Measurements from ENCODE around the gene NCOA5. TPM values are rescaled to one million over a fixed set of nuclear protein-coding genes. Genes with fewer than 3 reads are reported as not detected.
A peak's percentile ranks its signal among the peaks of the same experiment; 100 is the strongest.

The NCOA5 gene
- 15.5 TPM for polyA plus RNA-seq (2013, experiment 1 of 2)
- polyA plus RNA-seq (2013, experiment 2 of 2): 15.9 TPM

GRCh38 chr20:46089417-46090388 lies at the start of gene NCOA5:
TSS of gene NCOA5 (minus strand) at chr20:46089962. CDS start at chr20:46079424, 10,538 bp downstream.
- H3K4ac ChIP-seq (ENCODE audit: low read length): no peak within 1 kb of the TSS
- H2BK5ac ChIP-seq (ENCODE audit: low read length): peak within 1 kb of the TSS; percentile 97
- H2AFZ ChIP-seq (ENCODE audit: low read length): peak within 1 kb of the TSS; percentile 96
- peak; percentile 92 for DNase-seq (ENCODE audit: low spot score)
- H2AK5ac ChIP-seq (ENCODE audit: low read depth, low read length): peak within 1 kb of the TSS; percentile 82
- peak within 1 kb of the TSS; percentile 88 to 94 for H3K4me3 ChIP-seq (ENCODE audit: low read length in 2 of 2)
- peak within 1 kb of the TSS; percentile 95 for H3K23ac ChIP-seq (ENCODE audit: low read depth, low read length, poor library complexity)
- peak within 1 kb of the TSS; percentile 100 for H3K18ac ChIP-seq (ENCODE audit: low read length)
- H3K79me1 ChIP-seq (ENCODE audit: low read depth, low read length): peaks cover 4% of the 10 kb centered on the region
- H4K8ac ChIP-seq (ENCODE audit: low read depth, low read length): no peak within 1 kb of the TSS
- H3K14ac ChIP-seq (ENCODE audit: low read length): peak within 1 kb of the TSS; percentile 39
- peak within 1 kb of the TSS; percentile 31 for H2BK15ac ChIP-seq (ENCODE audit: low read length)
- peak within 1 kb of the TSS; percentile 71 for H3K4me2 ChIP-seq (ENCODE audit: insufficient read depth, low read length, poor library complexity, severe bottlenecking)
- peak within 1 kb of the TSS; percentile 87 for H2BK120ac ChIP-seq (ENCODE audit: low read depth, low read length)
- H3K9me3 ChIP-seq (replicated peaks in 1 of 2; ENCODE audit: control insufficient read depth in 2 of 2, insufficient read depth in 1 of 2, low read depth in 1 of 2, low read length in 2 of 2): no peaks in the 10 kb centered on the region
- H4K91ac ChIP-seq (ENCODE audit: low read depth, low read length, poor library complexity): peak within 1 kb of the TSS; percentile 81
- no CpG with 5 or more reads among the region's 100 CpGs for WGBS, 2 donors (ENCODE audit: extremely low coverage in 2 of 2, insufficient read length in 2 of 2, insufficient replicate concordance in 1 of 2)
- H3K27me3 ChIP-seq (ENCODE audit: control insufficient read depth in 3 of 3, insufficient read depth in 3 of 3, low read depth in 1 of 3, low read length in 3 of 3): no peaks in the 10 kb centered on the region
- H3K36me3 ChIP-seq (replicated peaks in 1 of 2; ENCODE audit: control insufficient read depth in 2 of 2, insufficient read depth in 2 of 2, low read length in 2 of 2): peaks cover 0 to 7% of the 10 kb centered on the region in 2 donors
- no peak within 1 kb of the TSS for H2BK12ac ChIP-seq (ENCODE audit: low read length)
- H3K27ac ChIP-seq (replicated peaks; ENCODE audit: low read length): peak within 1 kb of the TSS; percentile 92
- peak within 1 kb of the TSS; percentile 96 for H3K9ac ChIP-seq (ENCODE audit: low read depth, low read length, poor library complexity)
- H3K4me1 ChIP-seq (ENCODE audit: control insufficient read depth in 2 of 2, insufficient read depth in 1 of 2, low read depth in 1 of 2, low read length in 2 of 2): peaks cover 4 to 17% of the 10 kb centered on the region in 2 donors

GRCh38 chr20:46139266-46139889 lies 49.6 kb upstream of the NCOA5 start:
- Histone ChIP-seq H2BK5ac (ENCODE audit: low read length) (peak overlapping the region; percentile 57), H3K18ac (ENCODE audit: low read length) (peak overlapping the region; percentile 23), H3K4me2 (ENCODE audit: insufficient read depth, low read length, poor library complexity, severe bottlenecking) (no peak overlapping the region), H2AK5ac (ENCODE audit: low read depth, low read length) (peak overlapping the region; percentile 71), H3K27ac (replicated peaks; ENCODE audit: low read length) (no peak overlapping the region), H3K4me3 (ENCODE audit: low read length in 2 of 2) (no peak overlapping the region), H3K4me1 (ENCODE audit: control insufficient read depth in 2 of 2, insufficient read depth in 1 of 2, low read depth in 1 of 2, low read length in 2 of 2) (peaks cover 0 to 25% of the 10 kb centered on the region in 2 donors), H2BK15ac (ENCODE audit: low read length) (peak overlapping the region; percentile 91), H3K14ac (ENCODE audit: low read length) (peak overlapping the region; percentile 9), H3K27me3 (ENCODE audit: control insufficient read depth in 3 of 3, insufficient read depth in 3 of 3, low read depth in 1 of 3, low read length in 3 of 3) (peaks cover 0 to 59% (median 0%) of the 10 kb centered on the region in 3 experiments), H3K9me3 (replicated peaks in 1 of 2; ENCODE audit: control insufficient read depth in 2 of 2, insufficient read depth in 1 of 2, low read depth in 1 of 2, low read length in 2 of 2) (no peaks in the 10 kb centered on the region), H4K91ac (ENCODE audit: low read depth, low read length, poor library complexity) (no peak overlapping the region), H2AFZ (ENCODE audit: low read length) (no peak overlapping the region), H4K8ac (ENCODE audit: low read depth, low read length) (no peak overlapping the region), H3K4ac (ENCODE audit: low read length) (no peak overlapping the region), H2BK120ac (ENCODE audit: low read depth, low read length) (no peak overlapping the region), H2BK12ac (ENCODE audit: low read length) (peak overlapping the region; percentile 79), H3K9ac (ENCODE audit: low read depth, low read length, poor library complexity) (no peak overlapping the region), H3K23ac (ENCODE audit: low read depth, low read length, poor library complexity) (peak overlapping the region; percentile 27), H3K36me3 (replicated peaks in 1 of 2; ENCODE audit: control insufficient read depth in 2 of 2, insufficient read depth in 2 of 2, low read length in 2 of 2) (no peaks in the 10 kb centered on the region), H3K79me1 (ENCODE audit: low read depth, low read length) (no peaks in the 10 kb centered on the region)
- no peak for DNase-seq (ENCODE audit: low spot score)
- WGBS, 2 donors (ENCODE audit: extremely low coverage in 2 of 2, insufficient read length in 2 of 2, insufficient replicate concordance in 1 of 2): no CpG with 5 or more reads among the region's 8 CpGs

GRCh38 chr20:46137816-46138215 lies 48.1 kb upstream of the NCOA5 start:
- H3K27me3 ChIP-seq (ENCODE audit: control insufficient read depth in 3 of 3, insufficient read depth in 3 of 3, low read depth in 1 of 3, low read length in 3 of 3): peaks cover 2 to 59% (median 2%) of the 10 kb centered on the region in 3 experiments
- no CpG with 5 or more reads among the region's 5 CpGs for WGBS, 2 donors (ENCODE audit: extremely low coverage in 2 of 2, insufficient read length in 2 of 2, insufficient replicate concordance in 1 of 2)
- no peak overlapping the region for H4K8ac ChIP-seq (ENCODE audit: low read depth, low read length)

More at GRCh38 chr20:46137816-46138215, 48.1 kb upstream of the NCOA5 start:
- H3K23ac ChIP-seq (ENCODE audit: low read depth, low read length, poor library complexity): no peak overlapping the region
- peaks cover 0 to 27% of the 10 kb centered on the region in 2 donors for H3K4me1 ChIP-seq (ENCODE audit: control insufficient read depth in 2 of 2, insufficient read depth in 1 of 2, low read depth in 1 of 2, low read length in 2 of 2)
- DNase-seq (ENCODE audit: low spot score): no peak
- no peak overlapping the region for H4K91ac ChIP-seq (ENCODE audit: low read depth, low read length, poor library complexity)
- H3K4me3 ChIP-seq (ENCODE audit: low read length in 2 of 2): no peak overlapping the region
- no peak overlapping the region for H2BK12ac ChIP-seq (ENCODE audit: low read length)
- H3K9ac ChIP-seq (ENCODE audit: low read depth, low read length, poor library complexity): peak overlapping the region; percentile 63
- H3K9me3 ChIP-seq (replicated peaks in 1 of 2; ENCODE audit: control insufficient read depth in 2 of 2, insufficient read depth in 1 of 2, low read depth in 1 of 2, low read length in 2 of 2): peaks cover 0 to 2% of the 10 kb centered on the region in 2 donors
- peak overlapping the region; percentile 8 for H3K4ac ChIP-seq (ENCODE audit: low read length)
- no peak overlapping the region for H2AFZ ChIP-seq (ENCODE audit: low read length)
- H3K14ac ChIP-seq (ENCODE audit: low read length): peak overlapping the region; percentile 12
- H3K4me2 ChIP-seq (ENCODE audit: insufficient read depth, low read length, poor library complexity, severe bottlenecking): no peak overlapping the region
- H2BK15ac ChIP-seq (ENCODE audit: low read length): no peak overlapping the region
- H3K18ac ChIP-seq (ENCODE audit: low read length): no peak overlapping the region
- H3K27ac ChIP-seq (replicated peaks; ENCODE audit: low read length): no peak overlapping the region
- no peaks in the 10 kb centered on the region for H3K79me1 ChIP-seq (ENCODE audit: low read depth, low read length)
- H2AK5ac ChIP-seq (ENCODE audit: low read depth, low read length): peak overlapping the region; percentile 3
- H2BK5ac ChIP-seq (ENCODE audit: low read length): no peak overlapping the region
- no peaks in the 10 kb centered on the region for H3K36me3 ChIP-seq (replicated peaks in 1 of 2; ENCODE audit: control insufficient read depth in 2 of 2, insufficient read depth in 2 of 2, low read length in 2 of 2)
- no peak overlapping the region for H2BK120ac ChIP-seq (ENCODE audit: low read depth, low read length)

Data from neuronal stem cell (in vitro differentiated cells).